OCI-M2 (cell line): ENCODE measurements around the gene SGIP1.

Source experiments
- DNase-seq: peaks from one replicate; lab custom pipeline; 2025; ENCODE audit not compliant: unreplicated experiment; lab: John Stamatoyannopoulos, UW

Gene SGIP1

DNA sequence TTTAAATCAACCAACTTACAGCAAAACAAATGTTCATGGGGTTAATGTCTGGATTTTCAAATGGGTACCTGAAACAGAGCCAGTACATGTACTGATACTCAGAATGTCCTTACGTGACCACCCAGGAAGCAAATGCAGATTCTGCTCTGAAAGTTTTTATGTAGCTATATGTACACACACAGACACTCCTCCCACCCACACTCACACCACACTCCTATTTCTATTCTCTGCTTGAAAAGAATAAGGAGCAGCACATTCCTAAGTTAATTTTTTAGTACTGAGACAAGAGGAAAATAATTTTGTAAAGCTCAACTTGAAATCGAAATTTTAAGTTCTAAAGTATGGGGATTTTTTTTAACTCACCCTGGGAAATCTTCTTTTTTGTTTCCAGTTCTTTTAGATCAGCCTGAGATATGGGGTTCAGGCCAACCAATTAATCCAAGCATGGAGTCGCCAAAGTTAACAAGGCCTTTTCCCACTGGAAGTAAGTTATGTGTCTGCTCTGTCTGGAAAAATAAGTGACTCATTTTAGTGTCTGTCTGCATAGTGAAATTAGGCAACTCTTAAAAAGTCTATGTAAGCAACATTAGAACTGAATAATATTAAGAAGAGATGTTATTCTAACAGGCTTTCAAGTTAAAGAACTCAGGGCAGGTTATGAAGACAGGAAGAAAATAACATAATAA, 142.8 kb downstream of the SGIP1 start:
- no peak for DNase-seq

DNA sequence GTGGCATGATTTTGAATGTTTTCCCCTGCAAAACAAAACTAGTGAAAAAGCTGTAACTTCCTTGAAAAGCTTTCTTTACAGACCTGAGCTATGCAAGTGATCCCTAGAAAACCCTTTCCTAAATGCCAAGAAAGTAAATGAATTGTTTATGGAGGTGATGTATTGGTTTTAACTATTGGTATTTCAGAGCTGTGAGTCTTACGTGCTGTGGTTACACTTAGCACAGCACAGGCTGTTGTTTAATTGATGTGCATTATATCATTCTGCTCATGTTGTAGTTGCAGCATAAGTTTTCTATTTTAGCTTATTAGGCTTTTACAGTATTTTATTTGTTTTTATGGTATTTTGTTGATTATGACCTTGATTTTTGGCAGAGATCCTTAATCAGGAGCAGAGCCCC, 144.2 kb downstream of the SGIP1 start:
- no peak for DNase-seq

DNA sequence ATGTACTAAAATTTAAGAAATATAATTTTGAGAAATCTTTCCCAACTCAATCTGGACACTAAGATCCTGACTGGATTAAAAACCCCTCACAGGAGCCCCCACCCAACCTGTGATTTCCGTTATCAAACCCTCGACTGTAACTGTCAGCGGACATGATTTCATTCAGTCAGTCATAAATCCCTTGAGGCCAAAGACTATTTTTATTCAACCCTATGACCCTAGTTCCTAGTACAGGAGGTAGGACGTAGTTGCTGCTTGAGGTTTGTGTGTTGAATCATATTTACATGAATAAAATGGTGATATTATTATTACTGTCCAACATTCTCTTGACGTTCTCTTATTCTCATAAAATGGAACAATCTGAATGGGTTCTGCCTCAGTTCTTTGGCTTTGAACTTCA, 145.2 kb downstream of the SGIP1 start:
- no peak for DNase-seq

DNA sequence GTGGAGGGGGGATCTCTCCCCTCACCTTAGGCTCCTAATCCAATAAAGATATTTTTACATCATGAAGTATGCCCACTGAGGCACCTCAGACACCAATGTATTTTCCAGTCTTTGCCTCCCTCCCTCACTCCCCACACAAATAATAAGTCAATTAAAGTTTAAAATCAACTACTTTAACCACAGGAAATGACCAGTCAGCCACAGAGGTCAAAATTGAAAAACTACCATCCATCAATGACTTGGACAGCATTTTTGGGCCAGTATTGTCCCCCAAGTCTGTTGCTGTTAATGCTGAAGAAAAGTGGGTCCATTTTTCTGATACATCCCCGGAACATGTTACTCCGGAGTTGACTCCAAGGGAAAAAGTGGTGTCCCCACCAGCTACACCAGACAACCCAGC, 147.7 kb downstream of the SGIP1 start:
- DNase-seq: no peak

DNA sequence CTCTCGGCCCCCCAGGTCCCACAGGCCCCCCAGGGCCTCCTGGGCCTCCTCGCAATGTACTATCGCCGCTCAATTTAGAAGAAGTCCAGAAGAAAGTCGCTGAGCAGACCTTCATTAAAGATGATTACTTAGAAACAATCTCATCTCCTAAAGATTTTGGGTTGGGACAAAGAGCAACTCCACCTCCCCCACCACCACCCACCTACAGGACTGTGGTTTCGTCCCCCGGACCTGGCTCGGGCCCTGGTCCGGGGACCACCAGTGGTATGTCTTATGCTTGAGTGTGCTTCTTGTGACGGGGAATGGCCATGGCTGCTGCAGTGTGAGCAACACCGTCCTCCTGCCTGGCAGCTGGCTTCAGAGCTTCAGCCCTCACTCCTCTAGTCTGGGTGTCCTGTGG, 148.2 kb downstream of the SGIP1 start:
- no peak for DNase-seq

DNA sequence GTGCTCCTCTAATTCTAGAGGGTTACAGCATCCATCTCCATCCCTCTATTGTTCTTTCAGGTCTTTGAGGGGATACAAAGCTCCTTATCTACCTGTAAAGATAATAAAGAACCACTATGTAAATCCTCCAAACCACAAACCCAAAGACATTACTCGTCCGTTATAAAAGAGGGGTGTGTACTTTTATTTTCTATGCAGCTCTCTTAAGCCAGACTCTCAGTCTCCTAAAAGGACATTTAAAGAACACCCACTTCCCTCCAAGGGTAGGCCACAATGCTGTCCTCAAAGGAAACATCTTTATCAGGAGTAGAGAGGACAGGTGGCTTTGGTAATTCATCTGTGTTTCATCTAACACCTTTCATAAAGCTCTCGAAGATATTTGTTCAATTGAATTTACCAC, 150.4 kb downstream of the SGIP1 start:
- DNase-seq: no peak

DNA sequence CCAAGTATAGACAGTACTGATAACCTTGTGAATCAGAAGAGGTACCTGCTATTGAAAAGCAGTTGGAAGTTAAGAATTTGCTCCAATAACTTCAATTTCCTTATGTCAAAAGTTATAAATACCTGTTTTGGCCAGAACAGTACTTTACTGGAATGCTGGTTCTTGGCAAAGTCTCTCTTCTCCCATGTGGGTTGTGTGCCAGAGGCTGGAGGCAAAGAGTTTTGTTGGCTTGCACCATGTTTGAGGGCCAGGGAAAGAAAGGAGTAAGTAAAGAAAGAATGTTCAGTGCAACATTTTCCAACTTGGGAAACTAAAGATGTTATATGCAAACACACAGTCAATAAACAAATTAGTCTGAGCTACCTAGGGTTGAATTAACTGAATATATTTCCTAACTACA, 151.3 kb downstream of the SGIP1 start:
- DNase-seq: no peak

DNA sequence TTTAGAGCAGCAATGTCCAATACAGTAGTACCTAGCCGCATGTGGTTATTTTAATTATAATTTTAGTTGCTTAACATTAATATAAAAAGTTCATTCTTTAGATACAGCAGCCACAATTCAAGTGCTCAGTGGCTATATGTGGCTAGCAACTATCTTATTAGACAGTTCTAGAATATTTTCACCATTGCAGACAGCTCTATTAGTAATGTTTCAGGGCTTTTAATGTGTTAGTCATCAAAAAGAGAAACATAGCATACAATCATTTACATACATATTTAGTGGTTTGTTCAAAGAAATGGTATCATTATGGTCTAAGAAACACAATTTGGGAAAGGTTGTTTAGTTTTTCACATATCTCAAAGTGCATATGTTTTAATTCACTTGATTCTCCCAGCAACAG, 151.7 kb downstream of the SGIP1 start:
- no peak for DNase-seq

DNA sequence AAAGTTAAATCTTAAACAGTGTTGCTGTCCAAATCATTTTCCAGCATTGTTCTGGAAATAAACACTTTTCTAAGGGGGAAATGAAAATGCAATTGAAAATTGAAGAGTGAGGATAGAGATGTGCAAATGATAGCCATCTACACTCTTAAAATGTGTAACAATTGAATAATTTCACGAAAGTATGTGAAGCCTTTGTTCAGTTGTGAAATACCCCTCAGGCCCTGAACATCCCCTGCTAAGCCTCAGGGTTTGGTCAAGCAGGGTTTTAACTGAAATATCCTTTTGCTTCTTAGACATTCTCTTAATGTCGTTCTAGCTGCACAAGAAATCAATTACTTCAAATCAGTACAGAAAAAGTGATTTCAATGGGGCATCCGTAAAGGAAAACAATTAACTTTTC, 152.5 kb downstream of the SGIP1 start:
- DNase-seq: no peak

DNA sequence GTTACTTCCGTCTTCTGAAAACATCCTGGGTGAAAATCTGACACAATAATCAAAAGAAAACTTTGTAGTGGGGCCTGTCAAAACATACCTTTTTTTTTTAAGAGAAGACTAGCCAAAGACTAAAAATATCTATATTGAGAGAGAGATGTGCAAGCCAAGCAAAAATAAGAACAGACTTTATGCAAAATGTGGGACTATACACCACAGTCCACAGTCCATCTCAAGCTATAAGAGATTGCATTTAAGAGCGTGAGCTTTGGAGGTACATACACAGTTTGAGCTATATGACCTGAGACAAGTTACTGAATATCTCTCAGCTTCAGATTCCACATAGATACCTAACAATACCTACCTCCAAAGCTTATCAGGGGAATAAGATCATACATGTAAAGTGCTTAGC, 153.4 kb downstream of the SGIP1 start:
- DNase-seq: no peak

DNA sequence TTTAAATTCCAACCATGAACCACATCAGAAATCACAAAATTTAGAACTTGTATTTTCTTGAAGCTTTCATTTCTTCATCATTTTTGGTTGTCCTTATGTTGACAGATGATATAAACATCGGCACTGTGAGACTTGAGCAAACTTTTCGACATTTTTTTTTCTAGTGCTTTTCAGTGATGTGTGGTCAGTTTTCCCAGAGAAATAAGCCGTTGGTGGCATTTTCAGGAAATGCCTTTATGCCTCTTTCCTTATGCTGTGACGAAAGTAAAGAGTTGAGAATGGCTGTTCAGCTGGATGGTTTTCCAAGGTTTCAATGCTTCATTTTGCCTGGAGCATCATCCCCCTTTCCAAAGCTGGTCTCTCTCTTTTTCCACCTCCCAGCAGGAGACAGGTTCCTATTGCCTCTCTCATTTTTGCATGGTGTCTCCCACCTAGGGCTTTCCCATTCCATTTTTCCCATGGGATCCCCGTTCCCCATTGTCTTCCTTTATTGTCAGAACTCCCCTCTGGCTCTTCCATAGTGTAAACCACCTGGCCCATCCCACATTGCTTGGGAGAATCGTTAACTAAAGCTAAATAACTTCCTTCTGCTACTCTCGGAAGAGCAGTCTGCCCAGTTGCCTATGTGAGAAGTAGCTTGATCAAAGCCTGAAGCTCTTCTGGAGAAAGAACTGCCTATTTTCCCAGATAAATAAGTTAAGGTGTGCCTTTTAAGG, 156.9 kb downstream of the SGIP1 start:
- DNase-seq: no peak

DNA sequence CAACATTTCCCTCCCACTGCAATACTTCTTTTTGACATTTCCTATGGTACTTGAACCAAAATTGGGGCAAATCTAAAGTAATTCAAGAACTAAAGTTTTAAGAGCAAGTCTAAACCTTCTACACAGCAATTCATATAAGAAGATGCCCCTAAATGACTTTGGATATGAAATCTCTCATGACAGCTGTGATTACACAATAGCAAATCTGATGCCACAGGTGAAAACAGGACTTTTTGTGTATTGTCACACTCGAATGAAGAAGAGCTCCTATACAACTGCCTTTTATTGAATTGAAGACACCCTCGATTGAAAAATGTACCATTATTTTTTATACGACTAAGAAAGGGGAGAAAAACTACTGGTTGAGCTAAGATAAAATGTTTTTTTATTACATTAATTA, 158.7 kb downstream of the SGIP1 start:
- no peak for DNase-seq

DNA sequence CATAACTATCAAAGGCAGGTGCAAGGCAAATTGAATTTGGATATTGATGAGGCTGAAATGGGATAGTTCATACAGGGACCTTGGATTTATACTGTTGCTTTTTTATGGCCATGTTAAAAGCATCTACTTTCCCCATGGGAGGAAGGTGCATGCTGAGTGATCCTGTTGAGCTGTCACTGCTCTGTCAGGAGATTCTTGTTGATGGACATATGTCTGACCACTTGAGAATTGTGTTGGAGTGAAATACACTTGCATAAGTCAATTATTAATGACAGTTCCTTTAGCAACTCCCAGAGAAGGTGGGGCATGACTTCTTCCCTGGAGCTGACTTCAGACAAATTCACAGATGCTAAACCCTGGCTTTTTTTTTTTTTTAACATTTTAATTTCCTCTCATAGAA, 159.9 kb downstream of the SGIP1 start:
- no peak for DNase-seq

DNA sequence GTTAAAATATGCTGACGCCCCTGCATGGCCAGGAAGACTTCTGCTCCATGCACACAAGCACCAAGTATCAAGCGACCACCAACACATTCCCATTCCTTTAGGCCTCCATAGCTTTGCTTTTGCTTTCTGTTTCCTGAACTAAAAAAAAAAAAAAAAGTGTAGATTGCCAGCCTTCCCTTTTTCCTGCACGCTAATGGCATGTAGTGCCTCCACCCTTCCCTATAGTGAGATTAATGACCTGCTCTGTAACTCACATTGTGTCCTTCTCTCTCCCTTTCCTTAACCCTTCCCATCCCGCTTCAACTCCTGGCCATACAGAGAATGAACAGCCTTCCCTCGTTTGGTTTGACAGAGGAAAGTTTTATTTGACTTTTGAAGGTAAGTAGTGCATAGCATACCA, 161.2 kb downstream of the SGIP1 start:
- no peak for DNase-seq

DNA sequence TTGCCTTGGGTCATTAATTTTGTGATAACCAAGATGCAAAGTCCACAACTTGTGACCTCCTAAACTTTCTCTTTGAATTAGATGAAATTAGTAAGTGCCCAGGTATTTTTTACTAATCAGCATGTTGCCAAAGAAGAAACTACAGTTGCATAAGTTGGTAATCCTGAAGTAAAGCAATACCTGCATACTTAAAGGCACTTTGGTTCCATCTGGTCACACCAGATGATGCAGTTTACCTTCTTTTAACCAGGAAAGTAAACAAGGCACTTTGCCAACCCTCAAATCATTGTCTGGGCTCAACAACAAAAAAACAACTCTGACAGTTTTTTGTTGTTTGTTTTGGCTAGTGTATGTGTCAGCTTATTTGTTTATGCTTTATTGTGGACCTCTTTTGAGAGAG, 162.8 kb downstream of the SGIP1 start:
- no peak for DNase-seq

DNA sequence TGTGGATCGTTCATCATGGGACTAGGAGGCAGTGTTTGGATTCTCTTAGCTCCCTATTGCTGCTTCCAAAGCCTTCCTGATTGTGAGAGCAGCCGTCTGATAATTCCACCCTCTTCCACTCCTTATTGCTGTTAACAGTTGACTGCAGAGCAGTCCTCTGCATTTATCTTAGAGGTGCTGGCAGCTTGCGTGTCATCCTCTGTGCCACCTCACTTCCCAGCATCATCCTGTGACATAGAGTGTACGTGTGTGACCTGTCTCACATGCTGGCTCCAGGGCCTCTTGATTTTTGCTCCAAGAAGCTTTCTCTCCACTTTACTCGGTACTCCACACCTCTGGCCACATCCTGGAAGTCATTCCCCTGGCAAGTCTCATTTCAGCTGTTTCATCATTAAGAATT, 165.3 kb downstream of the SGIP1 start:
- no peak for DNase-seq

DNA sequence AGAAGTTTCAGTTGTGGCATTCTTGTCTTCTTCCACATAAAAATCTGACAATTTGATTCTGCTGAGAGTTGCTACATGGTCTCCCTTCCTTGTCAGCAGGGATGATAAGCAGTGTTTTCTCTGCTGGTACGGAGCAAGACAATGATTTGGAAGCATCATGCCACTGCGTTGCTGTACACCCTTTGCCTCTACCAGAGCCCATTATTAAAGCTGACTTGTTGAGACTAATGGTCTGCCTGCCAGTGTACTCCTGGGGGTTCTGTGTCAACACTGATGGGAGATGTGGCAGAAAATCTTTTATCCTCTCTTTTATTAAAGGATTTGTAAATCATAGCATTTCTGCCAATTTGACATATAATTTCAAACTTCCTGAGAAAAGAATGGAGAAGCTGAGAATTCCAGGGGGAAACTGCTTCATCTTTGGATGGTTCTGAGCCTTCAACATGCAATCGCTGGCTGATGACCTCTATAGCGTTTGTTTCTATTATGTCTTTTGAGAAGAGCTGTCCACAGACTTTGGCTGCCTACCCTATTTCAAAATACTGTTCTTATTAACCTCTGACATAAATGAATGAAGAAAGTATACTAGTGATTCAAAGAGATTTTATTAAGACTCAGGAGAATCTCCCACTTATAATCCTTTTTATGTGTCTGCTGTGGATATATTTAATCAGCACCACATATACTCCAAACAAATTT, 170.4 kb downstream of the SGIP1 start:
- DNase-seq: no peak

DNA sequence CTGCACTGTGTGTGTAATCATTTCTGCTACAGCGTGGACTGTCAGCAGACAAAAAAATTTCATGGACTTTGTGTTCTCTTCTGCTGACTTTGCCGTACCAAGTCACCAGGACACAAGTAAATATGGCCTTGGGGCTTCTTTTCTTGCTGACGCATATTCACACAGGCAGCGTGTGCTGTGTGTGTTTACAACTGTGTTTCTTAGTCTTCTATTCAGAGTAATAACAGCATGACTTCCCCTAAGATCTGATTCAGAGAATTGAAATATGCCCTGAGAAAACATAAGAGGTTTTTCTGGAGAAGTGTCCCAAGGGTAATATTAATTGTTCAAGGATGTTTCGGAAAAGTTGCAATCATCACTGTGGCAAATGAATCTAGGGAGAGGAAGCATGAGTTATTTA, 171.2 kb downstream of the SGIP1 start:
- DNase-seq: no peak

DNA sequence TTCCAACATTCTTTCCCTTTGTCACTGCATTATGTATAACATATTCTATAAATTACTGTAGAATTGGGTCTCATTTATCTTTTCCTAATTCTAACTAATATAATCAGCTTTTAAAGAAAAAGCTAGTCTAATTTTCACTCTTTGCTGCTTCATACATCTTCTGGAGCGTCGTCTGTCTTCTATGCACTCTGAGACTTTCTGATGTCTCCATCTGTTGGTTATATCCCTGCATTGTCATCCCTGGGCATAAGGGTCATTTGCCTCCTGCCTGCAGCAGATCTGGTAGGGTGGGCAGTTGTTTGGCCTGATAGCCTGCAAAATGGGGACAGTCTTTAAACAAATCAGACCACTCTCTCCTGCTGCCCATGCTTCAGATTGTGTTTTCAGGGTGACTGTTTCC, 177.5 kb downstream of the SGIP1 start:
- no peak for DNase-seq

DNA sequence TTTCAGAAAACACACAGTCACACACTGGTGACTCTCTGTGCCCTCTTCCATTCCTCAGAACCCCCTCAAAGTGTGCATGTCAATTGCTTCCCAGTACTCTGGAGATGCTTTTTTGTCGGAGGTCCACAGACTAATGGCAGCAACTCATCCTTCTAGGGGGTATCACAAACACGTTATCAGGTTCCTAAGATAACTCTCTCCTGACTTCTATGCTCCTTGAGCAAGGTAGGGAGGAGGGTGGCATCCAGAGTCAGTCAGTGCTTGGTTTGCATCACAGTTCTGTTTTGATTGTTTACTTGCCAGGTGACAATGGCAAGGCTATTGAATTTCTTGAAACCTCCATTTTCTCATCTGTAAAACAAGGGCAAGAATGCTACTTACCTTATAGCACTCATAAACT, 178.9 kb downstream of the SGIP1 start:
- DNase-seq: no peak

DNA sequence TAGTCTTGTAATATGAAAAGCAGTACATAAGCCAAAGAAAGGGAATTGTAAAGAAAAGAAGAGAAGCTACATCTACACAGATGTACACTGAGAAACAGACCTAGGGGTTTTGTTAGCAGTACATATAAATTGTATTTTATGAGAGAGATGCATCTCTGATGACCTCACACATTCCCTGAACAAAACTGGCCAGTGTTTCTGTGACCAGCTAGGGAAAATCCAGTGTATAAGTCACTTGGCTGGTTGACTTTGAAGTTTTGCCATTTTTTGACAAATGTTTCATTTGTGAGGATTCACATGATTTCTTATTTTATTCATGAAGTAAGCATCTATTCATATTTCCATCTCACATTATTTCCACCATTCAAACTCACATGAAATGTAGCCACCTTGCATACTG, 190.0 kb downstream of the SGIP1 start:
- DNase-seq: no peak

DNA sequence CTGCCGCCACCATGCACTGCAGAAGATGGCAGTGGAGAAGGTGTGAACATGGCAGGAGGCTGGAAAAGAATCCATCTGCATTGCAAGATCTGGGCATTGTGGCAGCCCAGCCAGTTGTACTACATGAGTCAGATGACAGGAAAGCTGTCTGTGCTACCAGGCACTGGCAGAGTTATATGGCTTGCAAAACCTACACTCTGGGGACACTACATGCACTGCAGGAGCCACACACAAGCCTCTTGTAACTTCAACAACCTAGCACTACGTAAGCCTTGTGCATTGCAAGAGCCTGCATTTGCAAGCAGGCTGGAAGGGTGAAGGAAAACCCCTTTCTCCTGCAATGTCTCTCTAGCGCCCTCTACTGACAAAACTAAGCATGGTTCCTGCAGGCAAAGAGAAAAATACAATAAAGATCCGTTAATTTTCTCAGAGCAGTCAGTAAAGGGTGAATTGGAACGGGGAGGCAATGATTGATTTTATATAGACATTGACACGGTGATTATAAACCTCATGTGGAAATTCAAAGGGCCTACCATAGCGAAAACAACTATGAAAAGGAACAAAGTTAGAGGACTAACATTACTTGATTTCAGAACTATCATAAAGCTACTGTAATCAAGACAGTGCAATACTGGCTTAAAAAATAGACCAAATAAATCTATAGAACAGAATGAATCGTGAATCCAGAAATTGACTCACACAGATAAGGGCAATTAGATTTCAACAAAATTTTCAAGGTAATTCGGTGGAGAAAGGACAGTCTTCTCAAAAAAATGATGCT, 192.1 kb downstream of the SGIP1 start:
- DNase-seq: no peak
